ENCODE measurements around the gene GM2A. TPM values are rescaled to one million over a fixed set of nuclear protein-coding genes. Genes with fewer than 3 reads are reported as not detected.
A peak's percentile ranks its signal among the peaks of the same experiment; 100 is the strongest.

Gene GM2A
- total and polyA plus RNA-seq, 2 of the 13 experiments (the other 11 are each of a cell fraction or from before 2014, with no cell fraction given), result 14.6 to 29.6 TPM

GRCh38 chr5:151250346-151251000 is 2.5 kb upstream of the GM2A start (continued):
- TF ChIP-seq RARG (CRISPR knock-in tag; IDR thresholded peaks at IDR 0.05; ENCODE audit: low read depth) (no peak), CHD2 (IDR thresholded peaks at IDR 0.05; ENCODE audit: low read depth, low read length) (no peak), PCBP2 (optimal IDR thresholded peaks at IDR 0.05; ENCODE audit: low read depth, low read length, poor library complexity, severe bottlenecking) (no peak), MAFF (IDR thresholded peaks at IDR 0.05; ENCODE audit: low read depth, low read length) (no peak), SRSF4 (IDR thresholded peaks at IDR 0.05; ENCODE audit: low read depth, low read length, poor library complexity, severe bottlenecking) (no peak), ZKSCAN1 (IDR thresholded peaks at IDR 0.05; ENCODE audit: low read length) (no peak), ZNF414 (CRISPR knock-in tag; IDR thresholded peaks at IDR 0.05) (no peak), BRF2 (CRISPR knock-in tag; IDR thresholded peaks at IDR 0.05) (0 out of 2 replicates have a peak, but pooled peaks have one; percentile 24), ZBTB1 (CRISPR knock-in tag; IDR thresholded peaks at IDR 0.05; ENCODE audit: borderline replicate concordance) (no peak), FOXK2 (IDR thresholded peaks at IDR 0.05) (no peak), ZNF556 (CRISPR knock-in tag; IDR thresholded peaks at IDR 0.05; ENCODE audit: borderline replicate concordance) (no peak), HNF1A (IDR thresholded peaks at IDR 0.05; ENCODE audit: low read depth) (no peak), HNF1A (CRISPR knock-in tag; IDR thresholded peaks at IDR 0.05; ENCODE audit: borderline replicate concordance) (no peak), ZNF326 (CRISPR knock-in tag; IDR thresholded peaks at IDR 0.05; ENCODE audit: borderline replicate concordance) (no peak), ZNF280B (CRISPR knock-in tag; IDR thresholded peaks at IDR 0.05; ENCODE audit: borderline replicate concordance) (no peak), ZNF782 (CRISPR knock-in tag; IDR thresholded peaks at IDR 0.05; ENCODE audit: borderline replicate concordance) (no peak), BRD4 (CRISPR knock-in tag; IDR thresholded peaks at IDR 0.05) (no peak), SMYD3 (CRISPR knock-in tag; IDR thresholded peaks at IDR 0.05) (peak; percentile 53; the same call in 1 of the 2 replicates)
